K562 (cell line): ENCODE measurements around the gene LRMDA. TPM values are rescaled to one million over a fixed set of nuclear protein-coding genes. Genes with fewer than 3 reads are reported as not detected.

ENCODE experiments used
- ATAC-seq: fragments of 200-7000 bp; cut with Tn5 transposase; 3 replicates; pipeline ENCODE4 v1.9.1; 2020; ENCODE audit warnings: moderate library complexity
- BruUV-seq: library from RNA; stranded (reverse); fragments of 400-500 nt; replicated peaks from 2 replicates; lab custom pipeline; 2021; lab: Mats Ljungman, UMichigan
- CTCF ChIA-PET: fragments of 300-600 bp; formaldehyde crosslinking; extraction: SDS; loops from one replicate; lab custom pipeline; 2021; ENCODE audit warnings: low intra/inter-chr PET ratio; lab: Yijun Ruan, JAX
- POLR2A ChIA-PET: fragments of 300-600, 350-650 bp; sonication (Branson Sonifier 250); formaldehyde crosslinking; extraction: SDS; loops from one replicate; lab custom pipeline; 2021; ENCODE audit warnings: antibody characterized with exemption, inconsistent platforms; lab: Yijun Ruan, JAX
- DNase-seq, 4 experiments: peaks; one replicate each; pipeline versions ENCODE4 v3.0.0 to v3.0.0-alpha.2; 2011 to 2018; ENCODE audit warnings: low spot score in 3 of 4, mixed read lengths in 3 of 4; ENCODE audit errors: extremely low read depth in 1 of 4
- FAIRE-seq: peaks from 2 replicates; lab custom pipeline; 2011; peaks lifted over from hg19 to GRCh38; lab: Jason Lieb, UNC
- H2AFZ ChIP-seq: 2 replicates; pipeline ENCODE4 v1.6.0; 2011; ENCODE audit warnings: low read depth, low read length, control low read depth, inconsistent platforms
- H3K27ac ChIP-seq: fragments of 200-600 bp; 3 replicates; pipeline ENCODE4 v1.8.0; 2011; ENCODE audit warnings: low read depth, mild to moderate bottlenecking, control low read depth, inconsistent platforms, low read length, moderate library complexity, mixed read lengths; ENCODE audit errors: extremely low read depth
- H3K27me3 ChIP-seq, 2 experiments: fragments of 300-600 bp in 1 of 2; 2 replicates in 1 of 2; 3 replicates in 1 of 2; pipeline versions ENCODE4 v1.6.0 to v1.8.0; 2011; ENCODE audit warnings: inconsistent platforms in 2 of 2, low read length in 2 of 2, mild to moderate bottlenecking in 1 of 2, mixed read lengths in 1 of 2, moderate library complexity in 1 of 2; ENCODE audit not compliant: control insufficient read depth in 2 of 2, insufficient read depth in 2 of 2
- H3K36me3 ChIP-seq: fragments of 300-600 bp; 3 replicates; pipeline ENCODE4 v1.8.0; 2011; ENCODE audit warnings: mild to moderate bottlenecking, low read length, inconsistent platforms; ENCODE audit not compliant: control insufficient read depth, insufficient read depth
- H3K4me1 ChIP-seq, 2 experiments: fragments of 200-600 bp in 1 of 2; replicated peaks in 1 of 2; 2 replicates in 1 of 2; 3 replicates in 1 of 2; pipeline versions ENCODE4 v1.5.1 to v1.8.0; 2011; ENCODE audit warnings: inconsistent platforms in 2 of 2, low read length in 2 of 2, mild to moderate bottlenecking in 1 of 2, mixed read lengths in 1 of 2, moderate library complexity in 1 of 2; ENCODE audit not compliant: control insufficient read depth in 2 of 2, insufficient read depth in 2 of 2
- H3K4me2 ChIP-seq: 2 replicates; pipeline ENCODE4 v1.6.1; 2011; ENCODE audit warnings: low read length, control low read depth, inconsistent platforms, mixed read lengths; ENCODE audit not compliant: insufficient read depth
- H3K4me3 ChIP-seq: fragments of 200-600 bp; sonication (generic), shearing (Covaris generic); 2 replicates; pipeline ENCODE4 v1.5.1; 2016; ENCODE audit warnings: control low read depth, inconsistent platforms
- H3K79me2 ChIP-seq: fragments of 200-600 bp; 3 replicates; pipeline ENCODE4 v1.8.0; 2011; ENCODE audit warnings: low read length, inconsistent platforms; ENCODE audit not compliant: control insufficient read depth, insufficient read depth
- H3K9ac ChIP-seq, 2 experiments: 2 replicates each; pipeline versions ENCODE4 v1.6.0 to v1.6.1; 2011; ENCODE audit warnings: low read depth in 2 of 2, low read length in 2 of 2, control low read depth in 1 of 2, inconsistent platforms in 1 of 2, mild to moderate bottlenecking in 1 of 2, mixed read lengths in 1 of 2; ENCODE audit not compliant: insufficient read depth in 1 of 2
- H3K9me1 ChIP-seq: one replicate; pipeline ENCODE4 v1.6.0; 2011; ENCODE audit warnings: inconsistent platforms, mild to moderate bottlenecking, low read length, moderate library complexity; ENCODE audit not compliant: control insufficient read depth, insufficient read depth
- H3K9me3 ChIP-seq: replicated peaks from 2 replicates; pipeline ENCODE4 v1.5.1; 2011; ENCODE audit warnings: low read depth, low read length, inconsistent platforms; ENCODE audit not compliant: control insufficient read depth, insufficient read depth
- H4K20me1 ChIP-seq: replicated peaks from 2 replicates; pipeline ENCODE4 v1.6.1; 2011; ENCODE audit warnings: low read length, inconsistent platforms, mixed read lengths; ENCODE audit not compliant: control insufficient read depth, insufficient read depth
- CBFA2T3 ChIP-seq: fragments of 450-650 bp; IDR thresholded peaks from 2 replicates; pipeline ENCODE4 v1.6.1; 2017
- CLOCK ChIP-seq: fragments of 250-450 bp; sonication (Bioruptor Pico); IDR thresholded peaks from 2 replicates; pipeline ENCODE4 v1.4.0; 2020; ENCODE audit warnings: mild to moderate bottlenecking, moderate library complexity, borderline replicate concordance
- DIDO1 ChIP-seq: fragments of 450-650 bp; IDR thresholded peaks from 2 replicates; pipeline ENCODE4 v1.6.1; 2016; ENCODE audit warnings: low read depth, missing biosample characterization, missing genetic modification characterization
- HIVEP1 ChIP-seq: fragments of 250-450 bp; sonication (Bioruptor Pico); IDR thresholded peaks from 2 replicates; pipeline ENCODE4 v1.4.0; 2020; ENCODE audit warnings: mild to moderate bottlenecking
- KDM5B ChIP-seq: fragments of 200-600 bp; sonication (generic); IDR thresholded peaks from 2 replicates; pipeline ENCODE4 v1.6.1; 2012; ENCODE audit warnings: low read depth, mild to moderate bottlenecking, moderate library complexity, low read length, control low read depth, inconsistent platforms; ENCODE audit not compliant: insufficient replicate concordance
- KLF10 ChIP-seq: fragments of 250-450 bp; sonication (Bioruptor Pico); IDR thresholded peaks from 2 replicates; pipeline ENCODE4 v1.6.1; 2021; ENCODE audit warnings: matching md5 sums
- MTA2 ChIP-seq: fragments of 450-650 bp; IDR thresholded peaks from 2 replicates; pipeline ENCODE4 v1.6.1; 2016; ENCODE audit warnings: low read depth
- NUFIP1 ChIP-seq: fragments of 450-650 bp; IDR thresholded peaks from 2 replicates; pipeline ENCODE4 v1.6.1; 2018; ENCODE audit not compliant: partially characterized antibody
- SPI1 ChIP-seq: IDR thresholded peaks from 2 replicates; pipeline ENCODE4 v1.6.1; 2011; ENCODE audit warnings: low read depth, low read length, control low read depth, borderline replicate concordance
- TRIM28 ChIP-seq: fragments of 450-650 bp; IDR thresholded peaks from 2 replicates; pipeline ENCODE4 v1.6.1; 2017
- ZZZ3 ChIP-seq: fragments of 450-650 bp; IDR thresholded peaks from 2 replicates; pipeline ENCODE4 v1.6.1; 2016; ENCODE audit warnings: antibody characterized with exemption, mild to moderate bottlenecking, moderate library complexity
- WGBS: fragments of 100-300 bp; shearing (Covaris generic); methylation state at CpG from one replicate; pipeline ENCODE4 v1.1.6; 2016; ENCODE audit warnings: low coverage, mixed read lengths; ENCODE audit not compliant: insufficient coverage; ENCODE audit errors: missing lambda C conversion rate; 5-methylcytosine and 5-hydroxymethylcytosine counted together
- in situ Hi-C: fragments of 300-500 bp; cut with MboI; formaldehyde crosslinking; loops from 4 replicates; pipeline ENCODE4 v1.15.0; 2018; ENCODE audit warnings: inconsistent platforms, mixed read lengths
- intact Hi-C: fragments of 100-400 bp; cut with micrococcal nuclease; formaldehyde crosslinking; loops from 2 replicates; pipeline ENCODE4 v1.14.2; 2022
- polyA plus RNA-seq, 8 experiments: library from polyadenylated mRNA; depleted of rRNA in 4 of 8; stranded (reverse) in 5 of 8; unstranded in 3 of 8; fragments of >200 nt; fragmentation: Nextera tagmentation in 2 of 8; fragmentation: Illumina TruSeq in 1 of 8; extraction: Ambion mirVana in 2 of 8; extraction: Trizol in 1 of 8; gene quantifications; 2 replicates each; pipeline versions ENCODE4 v1.2.1 to v1.2.3, GENCODE V29; 2011 to 2014; ENCODE audit warnings: inconsistent platforms in 1 of 8, missing spikeins in 1 of 8
- total RNA-seq, 7 experiments: library from RNA; depleted of rRNA in 6 of 7; stranded (reverse); fragments of >200 nt in 6 of 7; fragmentation: Illumina TruSeq in 2 of 7; extraction: Trizol in 2 of 7; gene quantifications; 2 replicates each; pipeline versions ENCODE4 v1.2.1 to v1.2.3, GENCODE V29; 2011 to 2021; ENCODE audit warnings: low replicate concordance in 1 of 7

Gene LRMDA
- total and polyA plus RNA-seq, 9 of the 15 experiments (the other 6 are each of a cell fraction or from before 2014, with no cell fraction given), result 0.25 TPM; not detected in 8

GRCh38 chr10:75649466-75649865 lies 218.0 kb downstream of the LRMDA start:
- DNase-seq, result no peak
- TF ChIP-seq KDM5B, result no peak
- no peak for TF ChIP-seq SPI1
- no peak for TF ChIP-seq CBFA2T3
- no peak for TF ChIP-seq ZZZ3
- TF ChIP-seq DIDO1 (tag), result no peak
- TF ChIP-seq CLOCK (CRISPR knock-in tag), result no peak
- TF ChIP-seq HIVEP1, result no peak
- no peak for TF ChIP-seq KLF10
- no peak for TF ChIP-seq NUFIP1
- TF ChIP-seq TRIM28, result no peak
- no peak for TF ChIP-seq MTA2
- no TSS peak for BruUV-seq
- ChIA-PET POLR2A (no interaction called here), CTCF (no interaction called here)
- no peaks in the 10 kb centered on the region for H3K79me2 ChIP-seq
- no peak overlapping the region for H3K9ac ChIP-seq
- no peaks in the 10 kb centered on the region for H3K27me3 ChIP-seq
- no peaks in the 10 kb centered on the region for H3K36me3 ChIP-seq
- intact Hi-C loops, result no loop called here
- H2AFZ ChIP-seq, result no peak overlapping the region
- FAIRE-seq, result no peak
- in situ Hi-C loops, result no loop called here
- no peaks in the 10 kb centered on the region; a peak in 1 of 5 replicates for H3K4me1 ChIP-seq
- H3K9me3 ChIP-seq, result no peaks in the 10 kb centered on the region
- H4K20me1 ChIP-seq, result no peaks in the 10 kb centered on the region
- no peak overlapping the region for H3K4me3 ChIP-seq
- ATAC-seq, result no peak
- 0% methylated on average over 1 of the region's 1 CpG for WGBS
- no peak overlapping the region for H3K4me2 ChIP-seq
- no peaks in the 10 kb centered on the region for H3K9me1 ChIP-seq
- no peak overlapping the region for H3K27ac ChIP-seq
